Glutamatergic neuron (in vitro differentiated cells): Measurements from ENCODE around the gene KCNT1. TPM values are rescaled to one million over a fixed set of nuclear protein-coding genes. Genes with fewer than 3 reads are reported as not detected.

Experiments used
- DNase-seq: peaks from one replicate; pipeline ENCODE4 v3.0.0; 2022
- H3K27ac Mint-ChIP-seq: one replicate; pipeline ENCODE4 v1.8.0; 2020; ENCODE audit warnings: mild to moderate bottlenecking, mixed read lengths, inconsistent platforms; ENCODE audit not compliant: unreplicated experiment
- H3K27me3 Mint-ChIP-seq: one replicate; pipeline ENCODE4 v1.8.0; 2020; ENCODE audit warnings: mild to moderate bottlenecking, moderate library complexity, mixed read lengths, inconsistent platforms; ENCODE audit not compliant: unreplicated experiment
- H3K36me3 Mint-ChIP-seq: one replicate; pipeline ENCODE4 v1.8.0; 2020; ENCODE audit warnings: mild to moderate bottlenecking, mixed read lengths, inconsistent platforms; ENCODE audit not compliant: unreplicated experiment
- H3K4me1 Mint-ChIP-seq: one replicate; pipeline ENCODE4 v1.8.0; 2020; ENCODE audit warnings: mild to moderate bottlenecking, low read depth, mixed read lengths, inconsistent platforms; ENCODE audit not compliant: unreplicated experiment
- H3K4me3 Mint-ChIP-seq: one replicate; pipeline ENCODE4 v1.8.0; 2020; ENCODE audit warnings: mild to moderate bottlenecking, mixed read lengths, inconsistent platforms; ENCODE audit not compliant: unreplicated experiment
- H3K9me3 Mint-ChIP-seq: one replicate; pipeline ENCODE4 v1.8.0; 2020; ENCODE audit warnings: mild to moderate bottlenecking, moderate library complexity, mixed read lengths, inconsistent platforms; ENCODE audit not compliant: unreplicated experiment
- total RNA-seq: library from RNA; stranded (reverse); fragmentation: NEBNext Ultra II Directional; extraction: Animal tissue kit (Norgen Biotek cat#: 25700); gene quantifications from one replicate; pipeline ENCODE4 v1.2.1, GENCODE V29; 2021; ENCODE audit not compliant: unreplicated experiment
- TF ChIP-seq, protein P1 (sequence below): fragments of 200-600 bp; sonication (generic); IDR thresholded peaks from one replicate; pipeline ENCODE4 v1.5.0; 2021; ENCODE audit not compliant: partially characterized antibody, unreplicated experiment

Gene KCNT1
- total RNA-seq, 1 donor from 2014 or later: 0.76 TPM

DNA sequence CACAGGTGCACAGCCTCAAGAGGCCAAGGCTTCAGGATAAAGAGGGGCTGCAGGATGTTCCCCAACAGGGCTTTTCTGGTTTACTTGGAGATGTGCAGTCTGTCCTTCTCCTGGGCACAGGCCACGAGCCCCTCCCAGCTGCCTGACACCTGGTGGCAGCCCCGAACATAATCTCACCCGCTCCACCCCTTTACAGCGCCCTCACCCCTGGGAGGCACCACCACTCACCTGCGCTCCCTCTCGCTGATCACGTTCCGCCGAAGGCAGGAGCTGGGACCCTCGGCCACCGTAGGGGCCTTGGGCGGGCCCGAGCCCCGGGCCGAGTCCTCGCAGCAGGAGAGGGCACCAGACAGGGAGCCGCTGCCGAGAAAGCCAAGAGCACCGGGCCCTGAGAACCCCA lies 3.2 kb upstream of the KCNT1 start:
- TF ChIP-seq, protein P1, sequence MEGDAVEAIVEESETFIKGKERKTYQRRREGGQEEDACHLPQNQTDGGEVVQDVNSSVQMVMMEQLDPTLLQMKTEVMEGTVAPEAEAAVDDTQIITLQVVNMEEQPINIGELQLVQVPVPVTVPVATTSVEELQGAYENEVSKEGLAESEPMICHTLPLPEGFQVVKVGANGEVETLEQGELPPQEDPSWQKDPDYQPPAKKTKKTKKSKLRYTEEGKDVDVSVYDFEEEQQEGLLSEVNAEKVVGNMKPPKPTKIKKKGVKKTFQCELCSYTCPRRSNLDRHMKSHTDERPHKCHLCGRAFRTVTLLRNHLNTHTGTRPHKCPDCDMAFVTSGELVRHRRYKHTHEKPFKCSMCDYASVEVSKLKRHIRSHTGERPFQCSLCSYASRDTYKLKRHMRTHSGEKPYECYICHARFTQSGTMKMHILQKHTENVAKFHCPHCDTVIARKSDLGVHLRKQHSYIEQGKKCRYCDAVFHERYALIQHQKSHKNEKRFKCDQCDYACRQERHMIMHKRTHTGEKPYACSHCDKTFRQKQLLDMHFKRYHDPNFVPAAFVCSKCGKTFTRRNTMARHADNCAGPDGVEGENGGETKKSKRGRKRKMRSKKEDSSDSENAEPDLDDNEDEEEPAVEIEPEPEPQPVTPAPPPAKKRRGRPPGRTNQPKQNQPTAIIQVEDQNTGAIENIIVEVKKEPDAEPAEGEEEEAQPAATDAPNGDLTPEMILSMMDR: no peak
- Mint-ChIP-seq H3K9me3 (no peaks in the 10 kb centered on the region), H3K27me3 (peaks cover 4% of the 10 kb centered on the region), H3K4me3 (no peak overlapping the region), H3K36me3 (no peaks in the 10 kb centered on the region), H3K4me1 (no peaks in the 10 kb centered on the region), H3K27ac (no peak overlapping the region)
- DNase-seq: no peak

DNA sequence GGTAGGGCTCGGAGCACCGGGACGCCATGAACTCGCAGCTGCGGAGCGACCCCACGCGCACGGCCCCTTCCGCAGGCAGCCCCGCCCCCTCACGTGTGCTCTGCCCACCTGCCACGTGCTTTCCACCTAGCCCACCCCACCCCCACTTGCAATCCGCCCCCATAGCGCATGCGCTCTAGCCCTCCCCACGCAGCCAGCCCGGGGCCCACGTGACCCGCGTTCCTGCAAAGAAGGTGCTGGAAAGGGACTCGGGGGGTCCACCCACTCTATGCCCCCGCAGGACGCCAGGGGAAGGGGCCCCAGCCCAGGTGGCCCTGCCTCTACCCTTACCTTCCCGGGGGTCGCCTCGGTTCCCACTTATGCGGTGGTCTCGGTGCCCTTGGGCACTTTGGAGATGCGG lies 2.5 kb upstream of the KCNT1 start, which contains the start of gene SOHLH1:
Gene SOHLH1 (minus strand): TSS at position 42 of the 400 bp plus-strand sequence. CDS start 14 bp downstream, at position 28.
- Mint-ChIP-seq H3K36me3 (no peaks in the 10 kb centered on the region), H3K27ac (no peak within 1 kb of the TSS), H3K27me3 (peaks cover 4% of the 10 kb centered on the region), H3K9me3 (no peaks in the 10 kb centered on the region), H3K4me3 (no peak within 1 kb of the TSS), H3K4me1 (no peaks in the 10 kb centered on the region)
- DNase-seq: no peak
- TF ChIP-seq, protein P1: no peak

DNA sequence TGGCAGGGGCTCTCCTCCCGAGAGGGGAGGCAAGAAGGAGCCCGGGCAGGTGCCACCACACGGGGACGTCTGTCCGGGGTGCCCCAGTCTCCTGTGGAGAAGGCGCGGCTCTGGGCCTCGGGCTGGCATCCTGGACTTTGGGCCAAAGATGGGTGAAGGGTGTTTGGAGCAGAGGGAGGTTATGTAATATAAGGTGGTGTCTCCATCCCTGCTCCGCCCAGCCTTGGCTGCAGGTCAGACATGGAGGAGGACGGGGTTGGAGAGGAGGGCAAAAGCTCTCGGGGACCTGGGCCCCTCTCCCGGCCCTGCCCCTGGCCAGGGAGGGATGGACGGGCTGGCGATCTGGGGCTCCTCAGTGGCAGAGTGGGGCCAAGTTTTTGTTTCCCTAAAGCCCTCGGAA lies 1.5 kb upstream of the KCNT1 start:
- Mint-ChIP-seq H3K36me3 (no peaks in the 10 kb centered on the region), H3K9me3 (no peaks in the 10 kb centered on the region), H3K27me3 (peaks cover 5% of the 10 kb centered on the region), H3K4me1 (no peaks in the 10 kb centered on the region), H3K27ac (no peak overlapping the region), H3K4me3 (no peak overlapping the region)
- TF ChIP-seq, protein P1: no peak
- DNase-seq: no peak

DNA sequence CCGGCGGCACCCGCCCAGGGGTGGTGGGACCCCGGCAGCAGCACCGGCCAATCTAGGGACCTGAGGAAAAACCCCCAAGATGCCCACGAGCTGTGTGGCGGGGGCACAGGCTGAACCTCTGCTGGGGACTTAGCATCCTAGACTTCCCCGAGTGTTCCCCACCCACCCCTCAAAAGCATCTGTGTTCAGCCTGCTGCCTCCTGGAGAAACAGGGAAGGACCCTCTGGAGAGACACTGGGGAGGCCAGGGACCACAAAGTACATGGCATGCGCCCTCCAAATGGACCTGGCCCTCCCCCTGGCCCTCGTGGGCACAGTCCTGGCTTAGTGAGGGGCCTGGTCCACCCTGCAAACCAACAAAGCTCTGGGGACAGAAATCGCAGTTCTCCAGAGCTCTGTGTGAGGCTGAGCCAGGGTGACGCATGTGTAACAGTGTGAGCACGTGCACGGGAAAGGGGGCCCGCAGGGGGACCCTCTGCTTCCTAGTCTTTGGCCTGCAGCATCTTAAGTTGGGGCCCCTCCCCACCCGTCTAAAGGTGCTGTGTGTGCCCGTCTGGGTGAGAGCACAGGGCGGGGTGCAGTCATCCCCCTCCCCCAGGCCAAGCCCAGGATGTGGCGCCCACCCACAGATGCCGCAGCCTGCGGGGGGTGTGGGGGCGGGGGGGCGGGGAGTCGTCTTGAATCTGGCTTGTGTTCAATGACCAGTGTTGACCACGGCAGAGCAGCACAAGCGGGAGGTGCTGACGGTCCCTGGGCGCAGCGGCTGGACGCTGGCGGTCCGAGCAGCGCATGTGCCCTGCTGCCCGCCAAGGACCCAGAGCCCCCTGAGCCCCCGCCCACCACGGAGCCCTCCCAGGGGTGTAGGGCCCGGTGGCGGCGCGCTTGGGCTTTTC lies 672 bp upstream of the KCNT1 start:
- no peak for DNase-seq
- no peak overlapping the region for H3K4me3 Mint-ChIP-seq
- H3K4me1 Mint-ChIP-seq: no peaks in the 10 kb centered on the region
- no peak overlapping the region for H3K27ac Mint-ChIP-seq
- H3K36me3 Mint-ChIP-seq: no peaks in the 10 kb centered on the region
- H3K9me3 Mint-ChIP-seq: no peaks in the 10 kb centered on the region
- TF ChIP-seq, protein P1: no peak
- H3K27me3 Mint-ChIP-seq: peaks cover 5% of the 10 kb centered on the region

DNA sequence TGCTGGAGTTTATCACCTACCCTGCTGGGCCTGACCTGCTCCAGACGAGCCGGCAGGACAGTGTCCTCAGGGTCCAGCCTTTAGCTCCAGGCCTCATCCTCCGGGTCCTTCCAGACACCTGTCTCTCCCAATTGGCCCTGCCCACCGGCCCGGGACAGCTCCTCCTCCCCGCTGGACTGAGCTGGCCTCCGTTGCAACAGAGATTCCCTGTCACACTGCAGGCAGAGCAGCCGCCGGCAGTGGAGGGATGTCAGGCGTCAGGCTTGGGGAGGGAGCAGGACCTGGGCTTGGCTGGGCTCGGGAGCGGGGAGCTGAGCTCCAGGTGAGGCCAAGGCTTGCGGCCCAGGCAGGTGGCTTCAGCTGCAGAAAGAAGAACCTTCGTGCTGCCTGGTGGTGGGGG lies 1.7 kb downstream of the KCNT1 start:
- Mint-ChIP-seq H3K4me3 (no peak overlapping the region), H3K27ac (no peak overlapping the region), H3K4me1 (no peaks in the 10 kb centered on the region), H3K36me3 (no peaks in the 10 kb centered on the region), H3K9me3 (no peaks in the 10 kb centered on the region), H3K27me3 (peaks cover 3% of the 10 kb centered on the region)
- no peak for DNase-seq
- TF ChIP-seq, protein P1: no peak
